ENCODE data around the gene NCOR1. TPM values are rescaled to one million over a fixed set of nuclear protein-coding genes. Genes with fewer than 3 reads are reported as not detected.
"Not testable (repeated sequence)": the region's sequence is repeated elsewhere in the genome, so short reads cannot be mapped to it uniquely, and the experiment has no call there.

NCOR1 gene
- polyA plus RNA-seq, 1 of the 3 experiments (the other 2 are of a cell fraction): 42.1 TPM

DNA sequence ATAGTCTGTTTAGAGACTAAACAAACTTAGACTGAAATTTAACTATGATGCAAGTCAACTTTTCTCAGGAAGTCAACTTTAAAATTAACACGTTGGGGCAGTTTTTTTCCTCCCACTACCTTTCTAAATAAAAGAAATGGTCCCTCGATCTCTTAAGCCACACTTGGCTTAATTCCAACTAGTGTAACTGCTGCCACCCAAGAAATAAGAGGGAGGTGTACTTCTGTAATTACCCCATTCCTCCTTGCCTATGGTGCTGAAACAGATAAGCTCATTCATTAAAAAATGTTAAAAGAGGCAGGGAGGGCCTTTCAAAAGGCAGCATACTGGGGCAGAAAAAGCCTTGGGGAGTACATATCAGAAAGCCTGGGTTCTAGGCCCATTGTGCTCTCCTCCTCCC, 59.8 kb downstream of the NCOR1 start:
- POLR2A ChIA-PET: no interaction called here
- WGBS (ENCODE audit: low lambda C conversion rate): 91% methylated on average over 2 of the region's 2 CpGs

DNA sequence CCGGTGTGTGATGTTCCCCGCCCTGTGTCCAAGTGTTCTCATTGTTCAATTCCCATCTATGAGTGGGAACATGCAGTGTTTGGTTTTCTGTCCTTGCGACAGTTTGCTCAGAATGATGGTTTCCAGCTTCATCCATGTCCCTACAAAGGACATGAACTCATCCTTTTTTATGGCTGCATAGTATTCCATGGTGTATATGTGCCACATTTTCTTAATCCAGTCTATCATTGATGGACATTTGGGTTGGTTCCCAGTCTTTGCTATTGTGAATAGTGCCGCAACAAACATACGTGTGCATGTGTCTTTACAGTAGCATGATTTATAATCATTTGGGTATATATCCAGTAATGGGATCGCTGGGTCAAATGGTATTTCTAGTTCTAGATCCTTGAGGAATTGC, 63.0 kb downstream of the NCOR1 start:
- POLR2A ChIA-PET; H3K27me3 ChIP-seq (ENCODE audit: insufficient read depth); H3K4me2 ChIP-seq; H3K79me2 ChIP-seq (ENCODE audit: insufficient read depth); H3K4me1 ChIP-seq (ENCODE audit: control insufficient read depth in 1 of 2, insufficient read depth in 2 of 2, low read depth in 1 of 2, low read length in 1 of 2); H3K4me3 ChIP-seq (ENCODE audit: low read depth in 2 of 2, low read length in 1 of 2); H3K9ac ChIP-seq; DNase-seq; H3K27ac ChIP-seq (ENCODE audit: low read depth in 2 of 2, low read length in 1 of 2); H4K20me1 ChIP-seq (ENCODE audit: insufficient read depth); H3K9me3 ChIP-seq; H3K9me2 ChIP-seq; H2AFZ ChIP-seq (ENCODE audit: low read depth); CTCF ChIA-PET: not testable (repeated sequence)
- Histone ChIP-seq H3F3A (replicated peaks; ENCODE audit: insufficient read depth) (peaks cover 13% of the 10 kb centered on the region), H3K36me3 (replicated peaks in 1 of 2; ENCODE audit: control insufficient read depth in 1 of 2, insufficient read depth in 2 of 2, low read length in 1 of 2) (peaks cover 40 to 67% of the 10 kb centered on the region in 2 experiments)
- 92% methylated on average over 6 of the region's 6 CpGs for WGBS (ENCODE audit: low lambda C conversion rate)

More for the DNA sequence above, 59.8 kb downstream of the NCOR1 start:
- Histone ChIP-seq H2AFZ (ENCODE audit: low read depth) (no peak overlapping the region), H4K20me1 (ENCODE audit: insufficient read depth) (peaks cover under 1% of the 10 kb centered on the region; the same call in 1 of the 2 replicates), H3K4me3 (ENCODE audit: low read depth in 2 of 2, low read length in 1 of 2) (no peak overlapping the region), H3K4me2 (no peak overlapping the region), H3K79me2 (ENCODE audit: insufficient read depth) (peaks cover 33% of the 10 kb centered on the region), H3K27ac (ENCODE audit: low read depth in 2 of 2, low read length in 1 of 2) (no peak overlapping the region), H3K36me3 (replicated peaks in 1 of 2; ENCODE audit: control insufficient read depth in 1 of 2, insufficient read depth in 2 of 2, low read length in 1 of 2) (peaks cover 40 to 73% of the 10 kb centered on the region in 2 experiments), H3K4me1 (ENCODE audit: control insufficient read depth in 1 of 2, insufficient read depth in 2 of 2, low read depth in 1 of 2, low read length in 1 of 2) (peaks cover 0 to 1% of the 10 kb centered on the region in 2 experiments; a peak in 1 of 4 replicates), H3K27me3 (ENCODE audit: insufficient read depth) (no peaks in the 10 kb centered on the region), H3F3A (replicated peaks; ENCODE audit: insufficient read depth) (peaks cover 9% of the 10 kb centered on the region), H3K9me2 (no peaks in the 10 kb centered on the region), H3K9ac (no peak overlapping the region), H3K9me3 (no peaks in the 10 kb centered on the region)
- TF ChIP-seq CHD2 (IDR thresholded peaks at IDR 0.05; ENCODE audit: low read length, partially characterized antibody) (no peak), RXRA (IDR thresholded peaks at IDR 0.05; ENCODE audit: borderline replicate concordance, low read depth) (no peak), RFX5 (IDR thresholded peaks at IDR 0.05; ENCODE audit: low read length) (no peak)
- TF ChIP-seq, protein P1, sequence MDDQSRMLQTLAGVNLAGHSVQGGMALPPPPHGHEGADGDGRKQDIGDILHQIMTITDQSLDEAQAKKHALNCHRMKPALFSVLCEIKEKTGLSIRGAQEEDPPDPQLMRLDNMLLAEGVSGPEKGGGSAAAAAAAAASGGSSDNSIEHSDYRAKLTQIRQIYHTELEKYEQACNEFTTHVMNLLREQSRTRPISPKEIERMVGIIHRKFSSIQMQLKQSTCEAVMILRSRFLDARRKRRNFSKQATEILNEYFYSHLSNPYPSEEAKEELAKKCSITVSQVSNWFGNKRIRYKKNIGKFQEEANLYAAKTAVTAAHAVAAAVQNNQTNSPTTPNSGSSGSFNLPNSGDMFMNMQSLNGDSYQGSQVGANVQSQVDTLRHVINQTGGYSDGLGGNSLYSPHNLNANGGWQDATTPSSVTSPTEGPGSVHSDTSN (IDR thresholded peaks at IDR 0.05): no peak
- CTCF ChIA-PET: no interaction called here
- no peak for DNase-seq

DNA sequence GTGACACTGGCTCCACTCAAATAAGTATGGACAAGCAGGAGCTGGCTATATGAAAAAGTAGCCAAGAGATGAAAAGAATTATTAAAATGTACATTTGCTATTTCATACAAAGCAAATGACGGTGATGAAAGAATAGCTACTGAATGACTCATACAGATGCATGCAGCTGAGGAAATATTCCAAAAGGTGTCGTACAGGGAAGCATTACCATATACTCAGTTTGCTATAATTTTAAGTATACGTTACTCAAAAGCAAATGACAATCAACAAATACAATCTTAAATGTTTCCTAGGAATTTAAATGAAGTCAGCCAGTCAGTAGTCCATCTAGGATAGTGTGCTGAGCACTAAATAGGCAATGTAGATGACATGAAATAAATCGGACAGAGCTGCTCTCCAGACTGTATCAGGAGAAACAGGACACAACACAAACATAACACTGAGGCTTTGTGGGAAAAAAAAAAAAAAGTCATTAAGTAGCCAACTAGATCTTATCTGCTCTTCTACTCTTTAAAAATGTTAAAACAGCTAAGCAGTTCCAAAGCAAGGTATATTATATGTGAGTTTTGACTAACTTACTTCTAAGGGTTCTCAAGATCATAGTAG, 65.0 kb downstream of the NCOR1 start:
- H3K36me3 ChIP-seq (replicated peaks in 1 of 2; ENCODE audit: control insufficient read depth in 1 of 2, insufficient read depth in 2 of 2, low read length in 1 of 2): peaks cover 41 to 69% of the 10 kb centered on the region in 2 experiments
- POLR2A ChIA-PET: no interaction called here

More for the DNA sequence above, 65.0 kb downstream of the NCOR1 start:
- H3K79me2 ChIP-seq (ENCODE audit: insufficient read depth): peaks cover 6% of the 10 kb centered on the region
- H3K27ac ChIP-seq (ENCODE audit: low read depth in 2 of 2, low read length in 1 of 2): peak overlapping the region; percentile 29 to 34; a peak in 3 of 4 replicates
- peaks cover 17% of the 10 kb centered on the region for H3F3A ChIP-seq (replicated peaks; ENCODE audit: insufficient read depth)
- H3K27me3 ChIP-seq (ENCODE audit: insufficient read depth): no peaks in the 10 kb centered on the region
- peaks cover 0 to 6% of the 10 kb centered on the region in 2 experiments; a peak in 2 of 4 replicates for H3K4me1 ChIP-seq (ENCODE audit: control insufficient read depth in 1 of 2, insufficient read depth in 2 of 2, low read depth in 1 of 2, low read length in 1 of 2)
- no peaks in the 10 kb centered on the region for H3K9me2 ChIP-seq
- H2AFZ ChIP-seq (ENCODE audit: low read depth): no peak overlapping the region
- WGBS (ENCODE audit: low lambda C conversion rate): 48% methylated on average over 4 of the region's 4 CpGs
- H3K4me2 ChIP-seq: no peak overlapping the region
- TF ChIP-seq NFIC (IDR thresholded peaks at IDR 0.05; ENCODE audit: borderline replicate concordance) (no peak), FOSL2 (IDR thresholded peaks at IDR 0.05; ENCODE audit: borderline replicate concordance, low read depth) (peak; percentile 61; the same call in 1 of the 2 replicates), JUND (IDR thresholded peaks at IDR 0.05) (peak; percentile 58)
- TF ChIP-seq, protein P1 (IDR thresholded peaks at IDR 0.05): no peak
- peaks cover 6% of the 10 kb centered on the region; the same call in 1 of the 2 replicates for H4K20me1 ChIP-seq (ENCODE audit: insufficient read depth)
- DNase-seq: no peak
- H3K4me3 ChIP-seq (ENCODE audit: low read depth in 2 of 2, low read length in 1 of 2): no peak overlapping the region
- H3K9ac ChIP-seq: no peak overlapping the region
- CTCF ChIA-PET: no interaction called here
- H3K9me3 ChIP-seq: no peaks in the 10 kb centered on the region
